Measurements from ENCODE around the gene CCSER1. TPM values are rescaled to one million over a fixed set of nuclear protein-coding genes. Genes with fewer than 3 reads are reported as not detected.
"Not testable (repeated sequence)": the region's sequence is repeated elsewhere in the genome, so short reads cannot be mapped to it uniquely, and the experiment has no call there.

The CCSER1 gene
- total RNA-seq, 1 donor = 0.43 TPM

DNA sequence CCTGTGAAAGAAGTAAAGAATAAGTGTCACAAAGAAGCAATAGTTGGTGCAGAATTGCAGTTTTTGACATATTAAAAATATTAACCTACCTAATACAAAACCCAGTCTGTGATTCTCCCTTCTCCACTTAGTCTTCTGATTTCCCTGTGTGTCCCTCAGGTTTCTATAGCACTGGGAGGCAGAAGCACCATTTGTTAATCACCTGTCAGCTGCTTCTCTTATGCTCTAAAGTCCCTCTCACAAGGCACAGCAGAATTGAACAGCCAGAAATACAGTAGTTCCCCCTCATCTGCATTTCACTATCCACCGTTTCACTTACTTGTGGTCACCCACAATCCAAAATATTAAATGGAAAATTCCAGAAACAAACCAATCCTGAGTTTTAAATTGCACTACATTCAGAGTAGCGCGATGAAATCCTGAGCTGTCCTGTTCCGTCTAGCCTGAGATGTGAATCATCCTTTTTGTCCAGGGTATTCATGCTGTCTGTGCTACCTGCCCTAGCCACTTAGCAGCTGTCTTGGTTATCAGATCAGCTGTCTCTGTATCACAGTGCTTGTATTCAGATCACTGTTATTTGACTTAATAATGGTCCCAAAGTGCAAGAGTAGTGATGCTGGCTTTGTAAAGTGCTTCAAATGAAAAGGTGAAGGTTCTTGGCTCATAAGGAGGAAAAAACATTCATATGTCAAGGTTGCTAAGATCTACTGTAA, 1192.5 kb downstream of the CCSER1 start:
- TF ChIP-seq, protein P1, sequence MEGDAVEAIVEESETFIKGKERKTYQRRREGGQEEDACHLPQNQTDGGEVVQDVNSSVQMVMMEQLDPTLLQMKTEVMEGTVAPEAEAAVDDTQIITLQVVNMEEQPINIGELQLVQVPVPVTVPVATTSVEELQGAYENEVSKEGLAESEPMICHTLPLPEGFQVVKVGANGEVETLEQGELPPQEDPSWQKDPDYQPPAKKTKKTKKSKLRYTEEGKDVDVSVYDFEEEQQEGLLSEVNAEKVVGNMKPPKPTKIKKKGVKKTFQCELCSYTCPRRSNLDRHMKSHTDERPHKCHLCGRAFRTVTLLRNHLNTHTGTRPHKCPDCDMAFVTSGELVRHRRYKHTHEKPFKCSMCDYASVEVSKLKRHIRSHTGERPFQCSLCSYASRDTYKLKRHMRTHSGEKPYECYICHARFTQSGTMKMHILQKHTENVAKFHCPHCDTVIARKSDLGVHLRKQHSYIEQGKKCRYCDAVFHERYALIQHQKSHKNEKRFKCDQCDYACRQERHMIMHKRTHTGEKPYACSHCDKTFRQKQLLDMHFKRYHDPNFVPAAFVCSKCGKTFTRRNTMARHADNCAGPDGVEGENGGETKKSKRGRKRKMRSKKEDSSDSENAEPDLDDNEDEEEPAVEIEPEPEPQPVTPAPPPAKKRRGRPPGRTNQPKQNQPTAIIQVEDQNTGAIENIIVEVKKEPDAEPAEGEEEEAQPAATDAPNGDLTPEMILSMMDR (IDR thresholded peaks at IDR 0.05; ENCODE audit: insufficient read depth, low read depth, low read length) = no peak
- no peak for DNase-seq (ENCODE audit: low read depth)
- no peak overlapping the region for H3K4me3 ChIP-seq (ENCODE audit: low read depth, low read length)

DNA sequence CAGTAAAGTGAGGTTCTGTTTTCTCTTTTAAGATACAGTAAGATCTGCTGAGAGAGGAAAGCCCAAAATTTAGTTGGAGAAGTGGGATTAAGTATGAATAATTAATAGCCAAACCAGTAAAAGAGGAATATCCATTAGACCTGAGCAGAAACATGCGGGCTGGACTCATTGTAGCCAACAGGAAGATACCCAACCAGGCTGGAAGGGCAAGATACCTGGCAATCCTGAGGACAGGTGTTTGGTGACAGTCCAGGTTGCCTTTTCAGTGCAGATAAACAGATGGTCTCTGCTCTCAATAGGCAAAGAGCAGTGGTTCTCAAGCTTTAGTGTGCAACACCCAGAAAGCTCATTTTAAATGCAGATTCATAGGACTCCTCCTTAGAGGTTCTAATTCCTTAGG, 1195.8 kb downstream of the CCSER1 start:
- no peak overlapping the region for H3K4me3 ChIP-seq (ENCODE audit: low read depth, low read length)
- DNase-seq (ENCODE audit: low read depth) = no peak
- TF ChIP-seq, protein P1 (IDR thresholded peaks at IDR 0.05; ENCODE audit: insufficient read depth, low read depth, low read length) = no peak

DNA sequence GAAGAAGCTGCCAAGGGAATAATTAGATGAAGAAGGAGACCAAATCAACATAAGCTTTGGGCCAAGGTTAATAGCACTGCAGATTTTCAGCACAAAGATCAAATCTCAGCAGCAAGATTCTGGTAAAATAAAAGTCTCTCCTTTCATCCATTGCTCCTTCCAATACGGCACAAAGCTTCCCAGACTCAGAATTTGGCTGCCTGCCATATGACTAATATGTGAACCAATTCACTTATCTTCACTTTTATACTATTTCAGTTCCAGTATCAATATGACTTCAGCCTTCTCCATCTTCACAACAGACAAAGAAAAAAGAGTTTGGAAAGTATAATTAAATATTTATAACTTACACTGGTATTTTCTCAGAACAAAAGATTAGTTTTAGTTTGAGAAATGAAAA, 1198.3 kb downstream of the CCSER1 start:
- DNase-seq (ENCODE audit: low read depth) = no peak
- no peak overlapping the region for H3K4me3 ChIP-seq (ENCODE audit: low read depth, low read length)
- TF ChIP-seq, protein P1 (IDR thresholded peaks at IDR 0.05; ENCODE audit: insufficient read depth, low read depth, low read length) = no peak

DNA sequence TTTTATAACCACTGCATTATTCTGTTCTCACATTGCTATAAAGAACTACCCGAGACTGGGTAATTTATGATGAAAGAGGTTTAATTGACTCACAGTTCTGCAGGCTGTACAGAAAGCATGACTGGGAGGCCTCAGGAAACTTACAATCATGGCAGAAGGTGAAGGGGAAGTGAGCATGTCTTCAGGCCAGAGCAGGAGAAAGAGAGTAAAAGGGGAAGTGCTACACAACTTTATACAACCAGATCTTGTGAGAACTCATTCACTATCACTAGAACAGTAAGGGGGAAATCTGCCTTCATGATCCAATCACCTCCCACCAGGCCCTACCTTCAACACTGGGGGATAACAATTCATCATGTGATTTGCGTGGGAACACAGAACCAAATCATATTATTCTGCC, 1199.0 kb downstream of the CCSER1 start:
- not testable (repeated sequence) for H3K4me3 ChIP-seq (ENCODE audit: low read depth, low read length); DNase-seq (ENCODE audit: low read depth)

DNA sequence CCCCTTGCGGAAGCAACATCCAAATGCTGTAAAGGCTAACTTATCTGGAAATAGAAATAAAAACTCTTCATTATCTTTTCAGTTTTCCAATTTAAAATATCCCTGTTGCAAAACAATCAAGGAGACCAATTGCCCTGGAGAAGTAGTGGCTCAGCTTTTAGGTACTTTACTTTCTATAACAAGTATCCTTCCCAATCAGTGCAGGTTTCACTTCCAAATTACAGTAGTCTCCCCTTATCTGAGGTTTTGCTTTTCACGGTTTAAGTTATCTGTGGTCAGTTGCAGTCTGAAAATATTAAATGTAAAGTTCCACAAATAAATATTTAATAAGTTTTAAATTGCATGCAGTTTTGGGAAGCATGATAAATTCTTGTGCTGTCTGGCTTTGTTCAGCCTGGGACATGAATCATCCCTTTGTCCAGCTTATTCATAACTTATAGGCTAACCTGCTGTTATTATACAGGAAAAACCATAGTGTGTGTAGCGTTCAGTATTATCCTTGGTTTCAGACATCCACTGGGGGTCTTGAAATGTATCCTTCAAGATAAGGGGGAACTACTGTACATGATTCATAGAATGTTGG, 1203.5 kb downstream of the CCSER1 start:
- no peak overlapping the region for H3K4me3 ChIP-seq (ENCODE audit: low read depth, low read length)
- DNase-seq (ENCODE audit: low read depth) = no peak
- TF ChIP-seq, protein P1 (IDR thresholded peaks at IDR 0.05; ENCODE audit: insufficient read depth, low read depth, low read length) = no peak

DNA sequence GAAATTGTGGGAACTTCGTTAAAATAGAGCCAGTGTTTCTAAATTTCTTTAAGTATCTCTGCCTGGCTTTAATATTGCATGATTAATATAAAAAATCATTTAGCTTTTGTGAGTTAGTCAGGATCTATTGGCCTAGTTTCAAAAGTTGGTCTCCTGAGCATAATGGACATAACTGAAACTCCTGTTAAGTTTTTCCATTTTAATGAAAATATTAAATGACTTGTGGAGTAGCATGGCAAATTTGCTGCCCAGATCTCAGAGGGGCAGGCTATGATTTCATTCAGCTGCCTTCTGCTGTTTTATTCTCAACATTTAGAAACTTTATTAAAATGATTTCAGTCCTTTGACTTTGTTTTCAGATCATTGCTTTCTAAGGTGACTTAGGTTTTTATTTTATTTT, 1213.6 kb downstream of the CCSER1 start:
- TF ChIP-seq, protein P1 (IDR thresholded peaks at IDR 0.05; ENCODE audit: insufficient read depth, low read depth, low read length) = no peak
- H3K4me3 ChIP-seq (ENCODE audit: low read depth, low read length) = no peak overlapping the region
- no peak for DNase-seq (ENCODE audit: low read depth)

DNA sequence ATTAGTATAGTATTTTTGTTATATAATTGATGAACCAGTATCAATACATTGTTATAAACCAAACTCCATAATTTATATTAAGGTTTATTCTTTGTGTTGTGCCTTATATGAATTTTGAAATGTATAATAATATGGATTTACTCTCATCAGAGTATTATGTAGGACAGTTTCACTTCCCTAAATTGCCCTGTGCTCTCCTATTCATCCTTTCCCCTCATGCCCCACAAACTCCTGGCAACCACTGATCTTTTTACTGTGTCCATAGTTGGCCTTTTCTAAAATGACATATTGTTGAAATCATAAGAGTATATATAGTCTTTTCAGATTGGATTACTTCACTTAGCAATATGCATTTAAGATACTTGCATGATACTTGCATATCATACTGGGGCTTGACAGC, 1218.4 kb downstream of the CCSER1 start:
- TF ChIP-seq, protein P1 (IDR thresholded peaks at IDR 0.05; ENCODE audit: insufficient read depth, low read depth, low read length) = no peak
- no peak overlapping the region for H3K4me3 ChIP-seq (ENCODE audit: low read depth, low read length)
- DNase-seq (ENCODE audit: low read depth) = no peak

DNA sequence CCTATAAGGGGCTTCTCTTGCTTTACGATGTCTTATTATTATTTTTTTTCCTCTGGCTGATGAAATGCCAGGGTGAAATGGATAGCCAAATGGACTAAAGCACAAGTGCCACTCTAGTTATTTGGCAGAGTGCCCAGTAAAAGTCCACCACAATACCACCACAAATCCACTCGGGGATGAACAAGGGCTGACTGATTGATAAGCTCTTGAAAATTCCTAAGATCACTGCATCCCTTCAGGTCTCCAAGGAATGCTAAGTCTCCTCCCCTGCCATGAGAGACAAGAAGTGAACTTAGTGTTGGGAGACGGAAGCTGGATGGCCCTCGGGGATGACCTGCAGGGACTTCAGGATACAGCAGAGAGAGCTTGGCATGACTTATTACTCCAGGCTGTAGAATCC, 1229.3 kb downstream of the CCSER1 start:
- not testable (repeated sequence) for H3K4me3 ChIP-seq (ENCODE audit: low read depth, low read length); DNase-seq (ENCODE audit: low read depth)

DNA sequence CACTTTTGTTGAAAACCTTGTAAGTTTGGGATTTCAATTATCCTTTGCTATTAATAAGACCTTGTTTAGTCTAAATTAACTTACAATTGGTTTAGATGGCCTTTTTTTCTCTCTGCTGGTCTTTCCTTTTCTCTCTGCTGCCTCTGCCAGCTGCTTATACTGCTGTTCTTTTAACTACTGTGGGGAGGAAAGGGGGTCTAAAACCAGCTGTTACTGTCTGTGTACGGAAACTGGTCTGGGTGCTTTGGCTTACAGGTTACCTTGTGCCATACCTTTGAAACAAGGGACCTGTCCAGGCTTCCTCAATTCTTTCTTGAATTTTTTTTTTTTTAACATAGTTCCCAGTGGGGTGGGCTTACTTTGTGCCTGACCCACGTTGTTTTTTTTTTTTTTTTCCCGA, 1230.8 kb downstream of the CCSER1 start:
- not testable (repeated sequence) for H3K4me3 ChIP-seq (ENCODE audit: low read depth, low read length); DNase-seq (ENCODE audit: low read depth)

DNA sequence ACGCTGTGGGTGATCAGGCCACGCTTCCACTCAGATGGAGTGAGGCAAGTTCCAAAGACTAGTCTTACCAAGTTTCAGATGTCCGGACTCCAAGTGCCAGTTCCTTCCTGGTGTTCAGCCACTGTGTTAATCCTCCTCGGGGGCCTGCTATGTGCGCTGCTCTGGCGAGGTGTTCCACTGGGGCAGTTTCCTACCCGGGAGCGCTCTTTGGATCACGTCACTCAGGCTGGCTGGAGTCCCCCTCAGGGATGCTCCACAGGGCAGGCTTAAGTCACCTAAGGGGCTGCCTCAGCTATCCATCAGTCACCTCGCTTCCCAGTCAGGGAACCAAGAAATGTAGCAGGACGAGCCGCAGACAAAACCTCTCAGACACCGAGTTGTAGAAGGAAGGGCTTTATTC, 1231.4 kb downstream of the CCSER1 start:
- not testable (repeated sequence) for DNase-seq (ENCODE audit: low read depth); H3K4me3 ChIP-seq (ENCODE audit: low read depth, low read length)

Measured in fibroblast of villous mesenchyme (primary cell).